GM19397 (cell line): ENCODE data around the gene BLVRA.
"Not testable (repeated sequence)": the region's sequence is repeated elsewhere in the genome, so short reads cannot be mapped to it uniquely, and the experiment has no call there.

Experiments used
- ATAC-seq: cut with Tn5 transposase; IDR thresholded peaks from one replicate; pipeline ENCODE4 v1.9.1; 2021; ENCODE audit warnings: mild to moderate bottlenecking, moderate library complexity; ENCODE audit not compliant: unreplicated experiment

The BLVRA gene

GRCh38 chr7:43799605-43800004, 41.1 kb downstream of the BLVRA start:
- no peak for ATAC-seq

GRCh38 chr7:43803865-43804264, 45.4 kb downstream of the BLVRA start:
- no peak for ATAC-seq

- ATAC-seq: no peak
These were observed 49.9 kb downstream of the BLVRA start for GRCh38 chr7:43808410-43808809.

GRCh38 chr7:43810195-43810941, 51.9 kb downstream of the BLVRA start:
- ATAC-seq: not testable (repeated sequence)

GRCh38 chr7:43815373-43815772, 56.9 kb downstream of the BLVRA start:
- ATAC-seq: no peak

- not testable (repeated sequence) for ATAC-seq
These were observed 57.7 kb downstream of the BLVRA start for GRCh38 chr7:43816046-43816797.

- ATAC-seq: not testable (repeated sequence)
These were observed 64.9 kb downstream of the BLVRA start for GRCh38 chr7:43823425-43823824.

GRCh38 chr7:43823941-43824340, 65.5 kb downstream of the BLVRA start:
- no peak for ATAC-seq

- not testable (repeated sequence) for ATAC-seq
These were observed 66.0 kb downstream of the BLVRA start for GRCh38 chr7:43824513-43824912.

GRCh38 chr7:43824963-43825362, 66.5 kb downstream of the BLVRA start:
- ATAC-seq: no peak

- no peak for ATAC-seq
These were observed 66.9 kb downstream of the BLVRA start for GRCh38 chr7:43825391-43825808.

- not testable (repeated sequence) for ATAC-seq
These were observed 72.4 kb downstream of the BLVRA start for GRCh38 chr7:43830917-43831316.

- peak; percentile 63 for ATAC-seq
These were observed 76.2 kb downstream of the BLVRA start for GRCh38 chr7:43834463-43835251.

GRCh38 chr7:43838201-43838658, 79.8 kb downstream of the BLVRA start:
- no peak for ATAC-seq

- no peak for ATAC-seq
These were observed 84.8 kb downstream of the BLVRA start for GRCh38 chr7:43843296-43843695.

GRCh38 chr7:43844257-43844656, 85.8 kb downstream of the BLVRA start:
- ATAC-seq: no peak

GRCh38 chr7:43844662-43845061, 86.2 kb downstream of the BLVRA start:
- no peak for ATAC-seq

GRCh38 chr7:43847496-43847895, 89.0 kb downstream of the BLVRA start:
- ATAC-seq: no peak

- no peak for ATAC-seq
These were observed 90.6 kb downstream of the BLVRA start for GRCh38 chr7:43849047-43849446.

- peak; percentile 61 for ATAC-seq
These were observed 92.1 kb downstream of the BLVRA start for GRCh38 chr7:43850348-43851116.

- no peak for ATAC-seq
These were observed 93.3 kb downstream of the BLVRA start for GRCh38 chr7:43851805-43852204.
